Epithelial cell of esophagus (primary cell): ENCODE data around the gene UBXN7.

ENCODE experiments used
- DNase-seq: peaks from one replicate; pipeline ENCODE4 v3.0.0; 2010; ENCODE audit warnings: low read depth
- H3K4me3 ChIP-seq: 2 replicates; pipeline ENCODE4 v1.5.1; 2011; ENCODE audit warnings: mild to moderate bottlenecking, low read length, control low read depth
- TF ChIP-seq, protein P1 (sequence below): IDR thresholded peaks from 2 replicates; pipeline ENCODE4 v1.5.1; 2011; ENCODE audit warnings: low read depth, mild to moderate bottlenecking, low read length, control low read depth, inconsistent platforms; ENCODE audit not compliant: insufficient read depth; ENCODE audit errors: missing control alignments

UBXN7 gene

DNA sequence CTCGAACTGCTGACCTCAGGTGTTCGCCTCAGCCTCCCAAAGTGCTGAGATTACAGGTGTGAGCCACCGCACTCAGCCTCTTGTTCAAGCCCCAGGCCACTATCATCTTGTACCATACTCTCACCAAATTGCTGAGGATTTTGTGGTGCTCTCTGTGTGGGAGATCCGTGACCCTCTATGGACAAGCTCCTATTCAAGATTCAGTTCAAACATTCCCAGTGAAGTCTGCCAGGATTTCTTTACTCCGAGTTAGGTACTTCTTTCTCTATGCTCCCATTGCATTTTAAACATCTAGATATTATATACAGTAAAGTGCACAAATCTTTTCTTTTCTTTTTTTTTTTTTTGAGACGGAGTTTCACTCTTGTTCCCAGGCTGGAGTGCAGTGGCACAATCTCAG lies 93.2 kb downstream of the UBXN7 start:
- no peak overlapping the region for H3K4me3 ChIP-seq
- TF ChIP-seq, protein P1, sequence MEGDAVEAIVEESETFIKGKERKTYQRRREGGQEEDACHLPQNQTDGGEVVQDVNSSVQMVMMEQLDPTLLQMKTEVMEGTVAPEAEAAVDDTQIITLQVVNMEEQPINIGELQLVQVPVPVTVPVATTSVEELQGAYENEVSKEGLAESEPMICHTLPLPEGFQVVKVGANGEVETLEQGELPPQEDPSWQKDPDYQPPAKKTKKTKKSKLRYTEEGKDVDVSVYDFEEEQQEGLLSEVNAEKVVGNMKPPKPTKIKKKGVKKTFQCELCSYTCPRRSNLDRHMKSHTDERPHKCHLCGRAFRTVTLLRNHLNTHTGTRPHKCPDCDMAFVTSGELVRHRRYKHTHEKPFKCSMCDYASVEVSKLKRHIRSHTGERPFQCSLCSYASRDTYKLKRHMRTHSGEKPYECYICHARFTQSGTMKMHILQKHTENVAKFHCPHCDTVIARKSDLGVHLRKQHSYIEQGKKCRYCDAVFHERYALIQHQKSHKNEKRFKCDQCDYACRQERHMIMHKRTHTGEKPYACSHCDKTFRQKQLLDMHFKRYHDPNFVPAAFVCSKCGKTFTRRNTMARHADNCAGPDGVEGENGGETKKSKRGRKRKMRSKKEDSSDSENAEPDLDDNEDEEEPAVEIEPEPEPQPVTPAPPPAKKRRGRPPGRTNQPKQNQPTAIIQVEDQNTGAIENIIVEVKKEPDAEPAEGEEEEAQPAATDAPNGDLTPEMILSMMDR, result no peak
- no peak for DNase-seq

DNA sequence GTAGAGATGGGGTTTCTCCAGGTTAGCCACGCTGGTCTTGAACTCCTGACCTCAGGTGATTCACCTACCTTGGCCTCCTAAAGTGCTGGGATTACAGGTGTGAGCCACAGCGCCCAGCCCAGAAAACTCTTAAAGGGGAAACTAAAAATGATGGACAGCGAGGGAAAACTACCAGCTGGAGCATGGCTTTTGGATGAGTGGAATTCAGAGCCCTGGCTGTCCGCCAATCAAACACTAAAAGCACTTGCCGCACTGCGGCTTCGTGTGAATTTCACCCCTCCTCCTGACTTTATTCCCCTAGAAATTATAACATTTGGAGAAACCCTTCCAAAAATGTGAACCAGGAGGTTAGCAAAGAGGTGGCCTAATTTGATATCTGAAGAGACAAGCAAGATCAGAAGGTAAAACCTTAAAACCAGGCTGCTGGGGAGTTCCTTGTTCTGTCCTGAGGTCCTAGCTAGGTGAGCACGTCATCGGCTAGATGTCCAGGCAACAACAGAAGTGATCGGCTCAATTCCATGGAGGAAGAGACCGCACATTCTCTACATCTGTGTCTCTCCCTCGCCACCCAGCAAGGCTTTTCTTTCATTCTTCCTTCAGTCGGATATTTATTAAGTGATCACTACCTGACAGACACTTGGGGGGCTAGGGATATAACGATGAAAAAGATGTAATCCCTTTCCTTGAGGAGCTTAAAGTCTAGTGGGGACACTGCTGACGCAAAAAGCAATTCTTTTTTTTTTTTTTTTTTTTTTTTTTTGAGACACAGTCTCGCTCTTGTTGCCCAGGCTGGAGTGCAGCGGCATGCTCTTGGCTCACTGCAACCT lies 95.7 kb downstream of the UBXN7 start:
- DNase-seq, result peak; percentile 42
- TF ChIP-seq, protein P1, result no peak
- no peak overlapping the region for H3K4me3 ChIP-seq

DNA sequence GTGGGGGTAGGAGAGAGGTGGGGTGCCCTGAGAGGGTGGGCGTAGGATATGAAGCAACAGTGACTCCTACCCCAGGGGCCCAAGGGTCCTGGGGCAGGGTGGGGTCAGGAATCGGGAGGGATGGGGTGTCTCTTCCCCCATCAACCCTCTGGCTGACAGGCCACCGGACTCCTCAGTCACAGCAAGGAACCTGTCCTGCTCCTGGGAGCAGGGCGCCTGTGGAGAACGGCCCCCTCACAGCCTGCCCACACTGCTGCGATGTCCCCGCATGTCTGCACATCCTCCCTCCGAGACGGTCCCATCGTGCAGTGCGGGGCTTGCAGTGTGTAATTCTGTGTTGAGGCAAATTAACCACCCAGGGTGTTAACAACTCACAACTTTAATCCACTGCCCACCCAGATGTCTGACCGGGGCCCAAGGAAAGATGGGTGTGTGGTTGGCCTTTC lies 96.7 kb downstream of the UBXN7 start:
- no peak overlapping the region for H3K4me3 ChIP-seq
- DNase-seq, result no peak
- TF ChIP-seq, protein P1, result no peak

DNA sequence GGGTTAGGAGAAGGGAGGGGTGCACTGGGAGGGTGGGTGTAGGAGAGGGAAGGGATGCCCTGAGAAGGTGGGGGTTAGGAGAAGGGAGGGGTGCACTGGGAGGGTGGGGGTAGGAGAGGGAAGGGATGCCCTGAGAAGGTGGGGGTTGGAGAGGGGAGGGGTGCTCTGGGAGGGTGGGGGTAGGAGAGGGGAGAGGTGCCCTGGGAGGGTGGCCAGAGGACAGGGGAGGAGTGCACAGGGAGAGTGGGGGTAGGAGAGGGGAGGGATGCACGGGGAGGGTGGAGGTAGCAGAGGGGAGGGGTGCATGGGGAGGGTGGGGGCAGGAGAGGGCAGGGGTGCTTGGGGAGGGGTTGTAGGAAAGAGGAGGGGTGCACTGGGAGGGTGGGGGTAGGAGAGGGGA lies 97.2 kb downstream of the UBXN7 start:
- TF ChIP-seq, protein P1, result no peak
- no peak overlapping the region for H3K4me3 ChIP-seq
- no peak for DNase-seq

DNA sequence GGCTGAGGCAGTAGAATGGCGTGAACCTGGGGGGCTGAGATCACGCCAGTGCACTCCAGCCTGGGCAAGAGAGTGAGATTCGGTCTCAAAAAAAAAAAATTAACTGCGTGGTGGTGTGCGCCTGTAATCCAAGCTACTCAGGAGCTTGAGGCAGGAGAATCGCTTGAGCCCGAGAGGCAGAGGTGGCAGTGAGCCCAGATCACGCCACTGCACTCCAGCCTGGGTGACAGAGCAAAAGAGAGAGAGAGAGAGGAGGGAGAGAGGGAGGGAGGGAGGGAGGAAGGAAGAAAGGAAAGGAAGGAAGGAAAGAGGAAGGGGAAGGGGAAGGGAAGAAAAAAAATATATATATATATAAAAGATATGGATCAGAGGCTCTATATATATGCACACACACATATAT lies 100.1 kb downstream of the UBXN7 start:
- no peak overlapping the region for H3K4me3 ChIP-seq
- TF ChIP-seq, protein P1, result no peak
- no peak for DNase-seq

DNA sequence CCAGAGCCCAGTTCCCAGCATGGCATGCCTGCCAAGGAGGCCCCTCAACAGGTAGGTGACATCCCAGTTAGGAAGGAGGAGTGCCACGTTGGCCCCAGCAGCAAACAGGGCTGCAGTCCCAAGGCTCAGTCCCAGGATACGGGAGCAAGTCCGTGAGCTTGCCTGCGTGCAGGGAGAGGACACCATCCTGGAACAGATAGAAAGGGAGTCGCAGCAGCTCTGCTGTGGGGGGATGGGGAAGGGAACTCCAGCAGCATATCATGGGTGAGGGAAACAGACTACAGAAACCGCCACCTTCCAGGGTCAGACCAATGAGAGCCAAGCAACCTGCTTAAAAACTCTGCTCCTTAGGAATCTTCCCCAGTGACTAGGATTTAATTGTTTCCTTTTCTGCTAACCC lies 104.8 kb downstream of the UBXN7 start:
- H3K4me3 ChIP-seq, result no peak overlapping the region
- TF ChIP-seq, protein P1, result no peak
- DNase-seq, result no peak

DNA sequence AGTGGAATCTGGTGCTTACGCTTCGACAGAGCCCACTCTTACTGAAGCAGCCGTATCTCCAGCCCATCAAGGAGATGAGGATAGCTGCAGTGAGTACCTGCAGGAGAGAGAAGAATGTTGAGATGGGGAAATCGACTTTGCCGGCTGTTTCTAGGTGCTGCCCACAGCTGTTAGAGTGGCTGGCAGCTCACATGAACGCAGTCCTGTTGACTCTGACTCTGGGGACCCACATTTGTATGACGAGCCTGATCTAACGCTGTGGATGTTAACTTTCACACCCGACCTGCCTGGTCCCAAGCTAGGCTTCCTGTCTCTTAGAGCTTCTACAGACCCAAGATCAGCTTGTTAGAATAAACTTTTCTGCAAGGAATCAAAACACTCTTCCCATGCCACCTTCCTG lies 105.3 kb downstream of the UBXN7 start:
- H3K4me3 ChIP-seq, result no peak overlapping the region
- DNase-seq, result no peak
- TF ChIP-seq, protein P1, result no peak
